Adrenal gland (tissue), 5 donors: ENCODE measurements around the gene LDLRAP1.

ENCODE experiments used
- CTCF ChIP-seq, 6 experiments: fragments of 450-650 bp in 4 of 6; fragments of 200-600 bp in 2 of 6; sonication (generic) in 1 of 6; IDR thresholded peaks; 1 replicate in 5 of 6; 2 replicates in 1 of 6; pipeline versions ENCODE4 v1.5.1 to v1.8.0; 2016 to 2021; ENCODE audit warnings: antibody characterized with exemption in 6 of 6, mild to moderate bottlenecking in 2 of 6, moderate library complexity in 1 of 6
- POLR2A ChIP-seq, 2 donors: fragments of 450-650 bp; IDR thresholded peaks; one replicate each; pipeline ENCODE4 v1.6.1; 2017; ENCODE audit warnings: antibody characterized with exemption in 2 of 2, mild to moderate bottlenecking in 2 of 2, moderate library complexity in 1 of 2
- donor health status: DM: no; HTN: no; CAD: no.

- TF ChIP-seq CTCF (IDR thresholded peaks at IDR 0.05) (no peak), POLR2A (IDR thresholded peaks at IDR 0.05) (no peak)
Measured at GRCh38 chr1:25550683-25551310, 7.4 kb downstream of the LDLRAP1 start.
